Progenitor cell of endocrine pancreas (in vitro differentiated cells): ENCODE data around the gene CD83. TPM values are rescaled to one million over a fixed set of nuclear protein-coding genes. Genes with fewer than 3 reads are reported as not detected.
"Not testable (repeated sequence)": the region's sequence is repeated elsewhere in the genome, so short reads cannot be mapped to it uniquely, and the experiment has no call there.

Experiments
- DNase-seq: peaks from one replicate; pipeline ENCODE4 v3.0.0; 2021; ENCODE audit warnings: low spot score; ENCODE audit not compliant: unreplicated experiment
- H3K27ac Mint-ChIP-seq: 2 replicates; pipeline ENCODE4 v1.8.0; 2021; ENCODE audit warnings: mild to moderate bottlenecking, moderate library complexity, mixed read lengths
- H3K27me3 Mint-ChIP-seq: 2 replicates; pipeline ENCODE4 v1.8.0; 2021; ENCODE audit warnings: mixed read lengths
- H3K36me3 Mint-ChIP-seq: 2 replicates; pipeline ENCODE4 v1.8.0; 2022; ENCODE audit warnings: mixed read lengths; ENCODE audit not compliant: insufficient read depth
- H3K4me1 Mint-ChIP-seq: 2 replicates; pipeline ENCODE4 v1.8.0; 2021; ENCODE audit warnings: low read depth, mixed read lengths
- H3K4me3 Mint-ChIP-seq: 2 replicates; pipeline ENCODE4 v1.8.0; 2021; ENCODE audit warnings: low read depth, mild to moderate bottlenecking, moderate library complexity, mixed read lengths
- H3K9me3 Mint-ChIP-seq: 2 replicates; pipeline ENCODE4 v1.8.0; 2021; ENCODE audit warnings: low read depth, mixed read lengths
- total RNA-seq: library from RNA; stranded (reverse); gene quantifications from 2 replicates; pipeline ENCODE4 v1.2.1, GENCODE V29; 2021
- TF ChIP-seq, protein P1 (sequence below): fragments of 200-600 bp; sonication (generic); IDR thresholded peaks from one replicate; pipeline ENCODE4 v1.5.0; 2021; ENCODE audit warnings: antibody characterized with exemption, mild to moderate bottlenecking; ENCODE audit not compliant: unreplicated experiment

The CD83 gene
- total RNA-seq, 1 donor from 2014 or later, result 5.8 TPM

DNA sequence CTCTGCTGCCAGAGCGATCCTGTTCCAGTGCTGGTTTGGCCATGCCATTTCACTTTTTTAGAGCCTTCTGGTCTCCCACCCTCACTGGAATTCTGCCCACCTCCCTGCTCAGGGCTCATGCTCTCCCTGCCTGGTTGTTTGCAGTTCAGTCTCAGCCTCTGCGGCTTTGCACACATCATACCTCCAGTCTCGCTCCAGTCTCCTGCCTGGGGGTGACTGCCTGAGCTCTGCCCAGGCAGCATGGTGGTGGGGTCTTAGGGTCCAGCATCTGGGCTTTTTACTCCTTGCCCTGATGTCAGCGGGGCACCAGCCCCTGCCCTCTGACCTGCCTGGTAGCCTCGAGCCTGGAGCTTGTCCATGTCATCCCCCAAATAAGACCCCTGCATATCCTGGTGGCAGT is 30.9 kb downstream of the CD83 start:
- Mint-ChIP-seq H3K27me3 (peaks cover 44% of the 10 kb centered on the region), H3K36me3 (no peaks in the 10 kb centered on the region), H3K4me3 (no peak overlapping the region), H3K27ac (no peak overlapping the region), H3K9me3 (no peaks in the 10 kb centered on the region), H3K4me1 (peaks cover 27% of the 10 kb centered on the region)
- DNase-seq, result no peak
- TF ChIP-seq, protein P1, sequence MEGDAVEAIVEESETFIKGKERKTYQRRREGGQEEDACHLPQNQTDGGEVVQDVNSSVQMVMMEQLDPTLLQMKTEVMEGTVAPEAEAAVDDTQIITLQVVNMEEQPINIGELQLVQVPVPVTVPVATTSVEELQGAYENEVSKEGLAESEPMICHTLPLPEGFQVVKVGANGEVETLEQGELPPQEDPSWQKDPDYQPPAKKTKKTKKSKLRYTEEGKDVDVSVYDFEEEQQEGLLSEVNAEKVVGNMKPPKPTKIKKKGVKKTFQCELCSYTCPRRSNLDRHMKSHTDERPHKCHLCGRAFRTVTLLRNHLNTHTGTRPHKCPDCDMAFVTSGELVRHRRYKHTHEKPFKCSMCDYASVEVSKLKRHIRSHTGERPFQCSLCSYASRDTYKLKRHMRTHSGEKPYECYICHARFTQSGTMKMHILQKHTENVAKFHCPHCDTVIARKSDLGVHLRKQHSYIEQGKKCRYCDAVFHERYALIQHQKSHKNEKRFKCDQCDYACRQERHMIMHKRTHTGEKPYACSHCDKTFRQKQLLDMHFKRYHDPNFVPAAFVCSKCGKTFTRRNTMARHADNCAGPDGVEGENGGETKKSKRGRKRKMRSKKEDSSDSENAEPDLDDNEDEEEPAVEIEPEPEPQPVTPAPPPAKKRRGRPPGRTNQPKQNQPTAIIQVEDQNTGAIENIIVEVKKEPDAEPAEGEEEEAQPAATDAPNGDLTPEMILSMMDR, result no peak

DNA sequence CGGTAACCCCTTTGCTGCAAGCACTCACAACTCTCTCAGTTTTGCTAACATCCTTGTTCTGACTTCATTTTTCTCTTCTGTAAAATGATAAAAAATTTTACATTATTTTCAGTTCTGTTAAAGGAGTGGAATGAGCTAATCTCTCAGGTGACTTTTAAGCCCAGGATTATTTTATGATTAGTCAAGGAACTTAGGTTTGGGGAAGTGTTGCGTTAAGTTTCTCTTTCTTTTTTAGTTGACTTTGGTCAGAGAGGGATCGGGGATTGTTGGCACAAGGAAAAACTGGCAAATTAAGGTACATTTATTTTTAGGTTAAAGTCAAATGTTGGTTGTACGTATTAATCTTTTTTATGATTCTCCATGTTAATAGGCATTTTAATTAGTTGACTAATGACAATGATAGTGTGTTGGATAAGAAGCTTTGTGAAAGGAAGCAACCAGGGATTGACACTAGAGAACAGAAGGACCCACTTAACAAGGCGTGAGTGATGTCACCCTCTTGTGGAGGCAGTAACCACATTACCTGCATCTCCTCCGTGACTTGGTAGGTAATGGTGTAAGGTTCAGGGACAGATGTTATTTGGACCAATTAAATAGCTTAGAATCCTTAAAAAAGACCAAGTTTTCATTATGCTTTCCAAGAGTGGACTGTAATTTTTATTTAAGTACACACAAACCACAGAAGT is 31.6 kb downstream of the CD83 start:
- no peak overlapping the region for H3K4me3 Mint-ChIP-seq
- TF ChIP-seq, protein P1, result no peak
- H3K9me3 Mint-ChIP-seq, result no peaks in the 10 kb centered on the region

DNA sequence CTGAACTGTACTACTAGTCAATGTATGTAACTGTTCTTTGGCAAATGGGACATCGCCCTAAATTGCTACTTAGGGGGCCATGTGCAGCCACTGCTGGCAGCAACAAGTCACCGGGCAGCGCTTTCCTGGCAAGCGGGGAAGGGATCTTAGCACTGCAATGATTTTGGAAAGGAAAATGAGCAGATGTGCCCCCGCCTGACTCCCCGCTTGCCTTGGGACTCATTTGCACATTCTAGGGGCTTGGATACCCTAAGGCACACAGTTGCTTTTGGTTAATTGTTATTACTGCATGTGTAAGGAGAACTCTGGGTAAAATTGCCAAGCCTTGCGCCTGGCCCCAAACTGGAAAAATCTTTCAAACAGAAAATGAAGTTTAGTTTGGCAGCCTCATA is 32.2 kb downstream of the CD83 start:
- H3K4me3 Mint-ChIP-seq, result no peak overlapping the region
- no peak overlapping the region for H3K27ac Mint-ChIP-seq
- peaks cover 50% of the 10 kb centered on the region for H3K27me3 Mint-ChIP-seq
- H3K4me1 Mint-ChIP-seq, result peaks cover 28% of the 10 kb centered on the region
- TF ChIP-seq, protein P1, result no peak
- no peaks in the 10 kb centered on the region for H3K36me3 Mint-ChIP-seq
- DNase-seq, result no peak
- H3K9me3 Mint-ChIP-seq, result no peaks in the 10 kb centered on the region

More for the DNA sequence above, 31.6 kb downstream of the CD83 start:
- Mint-ChIP-seq H3K27ac (no peak overlapping the region), H3K4me1 (peaks cover 28% of the 10 kb centered on the region), H3K27me3 (peaks cover 51% of the 10 kb centered on the region), H3K36me3 (no peaks in the 10 kb centered on the region)
- DNase-seq, result no peak

DNA sequence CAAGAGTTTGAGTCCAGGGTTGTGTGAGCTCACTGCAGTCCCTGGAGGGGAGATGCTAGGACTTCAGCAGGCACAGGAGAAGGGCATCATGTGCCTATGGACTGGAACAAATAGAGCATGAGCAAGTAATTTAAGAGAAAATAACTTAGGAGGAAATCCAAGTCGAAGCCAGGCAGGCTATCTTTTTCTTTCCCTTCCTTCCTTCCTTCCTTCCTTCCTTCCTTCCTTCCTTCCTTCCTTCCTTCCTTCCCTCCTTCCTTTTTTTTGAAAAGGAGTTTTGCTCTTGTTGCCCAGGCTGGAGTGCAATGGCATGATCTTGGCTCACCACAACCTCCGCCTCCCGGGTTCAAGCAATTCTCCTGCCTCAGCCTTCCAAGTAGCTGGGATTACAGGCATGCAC is 33.7 kb downstream of the CD83 start:
- H3K4me1 Mint-ChIP-seq, result peaks cover 22% of the 10 kb centered on the region
- H3K4me3 Mint-ChIP-seq, H3K36me3 Mint-ChIP-seq, DNase-seq, H3K27ac Mint-ChIP-seq, H3K9me3 Mint-ChIP-seq: not testable (repeated sequence)
- peaks cover 37% of the 10 kb centered on the region for H3K27me3 Mint-ChIP-seq

DNA sequence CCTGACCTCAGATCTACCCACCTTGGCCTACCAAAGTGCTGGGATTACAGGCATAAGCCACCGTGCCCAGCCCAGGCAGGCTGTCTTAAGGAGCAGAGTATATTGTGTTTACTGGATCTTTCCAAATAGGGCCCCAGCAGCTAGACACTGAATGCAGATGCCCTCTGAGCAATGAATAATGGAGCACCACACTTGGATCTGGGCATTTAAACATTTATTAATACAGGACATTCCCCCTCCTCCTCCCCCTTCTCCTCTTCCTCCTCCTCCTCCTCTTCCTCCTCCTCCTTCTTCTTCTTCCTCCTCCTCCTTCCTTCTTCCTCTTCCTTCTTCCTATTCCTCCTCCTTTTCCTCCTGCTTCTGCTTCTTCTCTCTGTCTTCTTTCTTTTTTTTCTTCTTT is 34.2 kb downstream of the CD83 start:
- no peaks in the 10 kb centered on the region for H3K9me3 Mint-ChIP-seq
- H3K4me3 Mint-ChIP-seq, result no peak overlapping the region
- peaks cover 18% of the 10 kb centered on the region for H3K4me1 Mint-ChIP-seq
- H3K36me3 Mint-ChIP-seq, result no peaks in the 10 kb centered on the region
- H3K27me3 Mint-ChIP-seq, result peaks cover 37% of the 10 kb centered on the region
- no peak overlapping the region for H3K27ac Mint-ChIP-seq
- TF ChIP-seq, protein P1, result no peak
- no peak for DNase-seq

DNA sequence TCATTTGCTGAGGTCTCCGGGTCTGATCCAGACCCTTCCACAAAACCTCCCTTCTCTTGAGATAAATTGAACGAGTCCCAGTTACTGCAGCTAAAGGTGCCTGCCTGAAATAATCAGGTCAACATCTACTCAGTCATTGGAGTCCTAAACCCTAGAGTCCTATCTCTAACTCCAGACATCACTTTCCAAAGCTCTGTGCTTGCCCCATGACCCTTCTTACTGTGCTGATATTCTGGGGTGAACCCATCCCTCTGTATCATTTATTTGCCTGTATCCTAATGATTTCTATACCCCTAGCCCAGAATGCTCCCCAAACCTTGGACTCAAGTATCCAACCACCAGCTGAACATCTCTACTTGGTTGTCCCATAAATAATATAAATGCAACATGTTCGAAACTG is 35.7 kb downstream of the CD83 start:
- Mint-ChIP-seq H3K36me3 (no peaks in the 10 kb centered on the region), H3K27me3 (peaks cover 28% of the 10 kb centered on the region), H3K27ac (no peak overlapping the region), H3K9me3 (peaks cover 2% of the 10 kb centered on the region), H3K4me3 (no peak overlapping the region), H3K4me1 (peaks cover 16% of the 10 kb centered on the region)
- DNase-seq, result no peak
- TF ChIP-seq, protein P1, result no peak
